GM12878 (cell line): ENCODE data around the gene CCDC34. TPM values are rescaled to one million over a fixed set of nuclear protein-coding genes. Genes with fewer than 3 reads are reported as not detected.

ENCODE experiments used
- ATAC-seq: fragments of 200-7000 bp; cut with Tn5 transposase; 3 replicates; pipeline ENCODE4 v1.9.1; 2020; ENCODE audit warnings: mild to moderate bottlenecking, moderate library complexity
- BruUV-seq: library from RNA; stranded (reverse); fragments of 400-500 nt; replicated peaks from 2 replicates; lab custom pipeline; 2021; lab: Mats Ljungman, UMichigan
- CTCF ChIA-PET: fragments of 300-600 bp; sonication (Branson Sonifier 250); formaldehyde crosslinking; extraction: SDS; loops from one replicate; lab custom pipeline; 2021; ENCODE audit warnings: inconsistent platforms; lab: Yijun Ruan, JAX
- POLR2A ChIA-PET: fragments of 350-600 bp; formaldehyde crosslinking; extraction: SDS; loops from one replicate; lab custom pipeline; 2021; ENCODE audit warnings: inconsistent platforms; lab: Charles Lee
- RAD21 ChIA-PET: fragments of 300-600 bp; sonication (Branson Sonifier 250); formaldehyde crosslinking; loops from one replicate; lab custom pipeline; 2023; ENCODE audit warnings: antibody characterized with exemption; ENCODE audit not compliant: unreplicated experiment; lab: Charles Lee
- SMC1A ChIA-PET: fragments of 300-600 bp; sonication (Branson Sonifier 250); formaldehyde crosslinking; loops from one replicate; lab custom pipeline; 2023; ENCODE audit not compliant: unreplicated experiment, uncharacterized antibody; lab: Charles Lee
- DNase-seq: peaks from one replicate; pipeline ENCODE4 v3.0.0-alpha.2; 2011; ENCODE audit warnings: low read depth, low spot score
- FAIRE-seq: peaks from 3 replicates; lab custom pipeline; 2011; peaks lifted over from hg19 to GRCh38; lab: Jason Lieb, UNC
- H2AFZ ChIP-seq: 2 replicates; pipeline ENCODE4 v1.6.0; 2011; ENCODE audit warnings: low read depth, low read length, control low read depth; ENCODE audit not compliant: control insufficient read depth
- H3K27ac ChIP-seq: 2 replicates; pipeline ENCODE4 v1.5.1; 2011; ENCODE audit warnings: control low read depth; ENCODE audit not compliant: control insufficient read depth, insufficient read depth
- H3K27me3 ChIP-seq, 2 experiments: replicated peaks in 1 of 2; 2 replicates each; pipeline versions ENCODE4 v1.6.0 to v1.6.1; 2011; ENCODE audit warnings: low read length in 1 of 2; ENCODE audit not compliant: control insufficient read depth in 2 of 2, insufficient read depth in 2 of 2
- H3K36me3 ChIP-seq, 2 experiments: 2 replicates each; pipeline ENCODE4 v1.5.1; 2011; ENCODE audit warnings: low read length in 1 of 2; ENCODE audit not compliant: control insufficient read depth in 2 of 2, insufficient read depth in 2 of 2
- H3K4me1 ChIP-seq: 2 replicates; pipeline ENCODE4 v1.6.1; 2011; ENCODE audit warnings: mild to moderate bottlenecking, low read length, moderate library complexity, mixed read lengths; ENCODE audit not compliant: control insufficient read depth, insufficient read depth
- H3K4me2 ChIP-seq: 2 replicates; pipeline ENCODE4 v1.6.0; 2011; ENCODE audit warnings: control low read depth; ENCODE audit not compliant: control insufficient read depth, insufficient read depth
- H3K4me3 ChIP-seq: fragments of 200-600 bp; sonication (generic); 2 replicates; pipeline ENCODE4 v1.5.1; 2016
- H3K79me2 ChIP-seq: 2 replicates; pipeline ENCODE4 v1.6.0; 2011; ENCODE audit warnings: low read length; ENCODE audit not compliant: control insufficient read depth, insufficient read depth
- H3K9ac ChIP-seq: 2 replicates; pipeline ENCODE4 v1.8.0; 2011; ENCODE audit warnings: low read length, control low read depth, mixed read lengths; ENCODE audit not compliant: control insufficient read depth, insufficient read depth
- H3K9me3 ChIP-seq: replicated peaks from 3 replicates; pipeline ENCODE4 v1.5.1; 2011; ENCODE audit warnings: mild to moderate bottlenecking, low read length; ENCODE audit not compliant: control insufficient read depth, insufficient read depth
- H4K20me1 ChIP-seq: 2 replicates; pipeline ENCODE4 v1.6.0; 2011; ENCODE audit not compliant: control insufficient read depth, insufficient read depth
- BACH1 ChIP-seq: fragments of 450-650 bp; IDR thresholded peaks from 2 replicates; pipeline ENCODE4 v1.6.1; 2017; ENCODE audit warnings: mild to moderate bottlenecking, borderline replicate concordance
- CBX5 ChIP-seq: sonication (generic); IDR thresholded peaks from 2 replicates; pipeline ENCODE4 v1.6.1; 2016; ENCODE audit warnings: low read depth, moderate library complexity, mild to moderate bottlenecking, inconsistent platforms
- CREB1 ChIP-seq: IDR thresholded peaks from 2 replicates; pipeline ENCODE4 v1.6.1; 2012; ENCODE audit warnings: low read depth, mild to moderate bottlenecking, inconsistent platforms
- CTCF ChIP-seq, 3 experiments: IDR thresholded peaks in 2 of 3; conservative IDR thresholded peaks in 1 of 3; 2 replicates each; pipeline ENCODE4 v1.5.1; 2011; ENCODE audit warnings: low read depth in 3 of 3, low read length in 3 of 3, mild to moderate bottlenecking in 3 of 3, control low read depth in 2 of 3, moderate library complexity in 2 of 3, inconsistent platforms in 1 of 3, mixed read lengths in 1 of 3; ENCODE audit not compliant: control insufficient read depth in 2 of 3, insufficient read depth in 1 of 3; ENCODE audit errors: extremely low read depth in 1 of 3
- GATAD2B ChIP-seq: fragments of 450-650 bp; conservative IDR thresholded peaks from 2 replicates; pipeline ENCODE4 v1.6.1; 2017; ENCODE audit warnings: low read depth, mild to moderate bottlenecking, moderate library complexity
- HDAC2 ChIP-seq: fragments of 200-600 bp; sonication (generic); IDR thresholded peaks from 2 replicates; pipeline ENCODE4 v1.6.1; 2017
- PML ChIP-seq: IDR thresholded peaks from 2 replicates; pipeline ENCODE4 v1.6.1; 2012; ENCODE audit warnings: low read length, inconsistent platforms
- RB1 ChIP-seq: fragments of 450-650 bp; formaldehyde crosslinking; IDR thresholded peaks from 2 replicates; pipeline ENCODE4 v1.6.1; 2017; ENCODE audit warnings: mild to moderate bottlenecking, borderline replicate concordance
- RFX5 ChIP-seq: IDR thresholded peaks from 2 replicates; pipeline ENCODE4 v1.6.1; 2011; ENCODE audit warnings: low read depth, low read length, improper control_type of control experiment
- STAT3 ChIP-seq: IDR thresholded peaks from 2 replicates; pipeline ENCODE4 v1.6.1; 2011; ENCODE audit warnings: low read depth, low read length, improper control_type of control experiment
- TCF7 ChIP-seq: IDR thresholded peaks from 2 replicates; pipeline ENCODE4 v1.6.1; 2014; ENCODE audit warnings: antibody characterized with exemption, borderline replicate concordance
- ZNF24 ChIP-seq: fragments of 450-650 bp; IDR thresholded peaks from 2 replicates; pipeline ENCODE4 v1.6.1; 2017; ENCODE audit warnings: antibody characterized with exemption, mild to moderate bottlenecking
- ZNF274 ChIP-seq: IDR thresholded peaks from one replicate; pipeline ENCODE4 v1.8.0; 2011; ENCODE audit not compliant: insufficient read length, insufficient read depth
- WGBS: methylation state at CpG from one replicate; pipeline ENCODE4 v1.1.6; 2016; ENCODE audit warnings: low lambda C conversion rate; ENCODE audit not compliant: insufficient replicate concordance, insufficient coverage; ENCODE audit errors: missing lambda C conversion rate; 5-methylcytosine and 5-hydroxymethylcytosine counted together
- in situ Hi-C: fragments of 300-500 bp; cut with MboI; formaldehyde crosslinking; loops from 9 replicates; pipeline ENCODE4 v1.14.3; 2018; ENCODE audit warnings: mixed read lengths
- intact Hi-C: fragments of 100-400 bp; cut with micrococcal nuclease; formaldehyde crosslinking; loops from one replicate; pipeline ENCODE4 v1.14.2; 2022; ENCODE audit not compliant: unreplicated experiment
- polyA plus RNA-seq, 11 experiments: library from polyadenylated mRNA; depleted of rRNA in 4 of 11; unstranded in 6 of 11; stranded (reverse) in 5 of 11; fragments of >200 nt; fragmentation: Nextera tagmentation in 4 of 11; fragmentation: Illumina TruSeq in 1 of 11; extraction: Ambion mirVana in 4 of 11; extraction: Trizol in 1 of 11; gene quantifications; 1 replicate in 1 of 11; 2 replicates in 10 of 11; pipeline versions ENCODE4 v1.2.1 to v1.2.3, GENCODE V29; 2011 to 2016; ENCODE audit warnings: inconsistent platforms in 2 of 11, missing spikeins in 2 of 11, low read depth in 1 of 11
- total RNA-seq, 4 experiments: library from RNA; depleted of rRNA in 3 of 4; stranded (reverse); fragments of >200 nt in 3 of 4; fragmentation: Illumina TruSeq in 1 of 4; extraction: Trizol in 1 of 4; gene quantifications; 2 replicates each; pipeline versions ENCODE4 v1.2.1 to v1.2.3, GENCODE V29; 2013 to 2021

CCDC34 gene
- total and polyA plus RNA-seq, 10 of the 15 experiments (the other 5 are each of a cell fraction or from before 2014, with no cell fraction given), result 6.2 to 39.1 (median 14.6) TPM

DNA sequence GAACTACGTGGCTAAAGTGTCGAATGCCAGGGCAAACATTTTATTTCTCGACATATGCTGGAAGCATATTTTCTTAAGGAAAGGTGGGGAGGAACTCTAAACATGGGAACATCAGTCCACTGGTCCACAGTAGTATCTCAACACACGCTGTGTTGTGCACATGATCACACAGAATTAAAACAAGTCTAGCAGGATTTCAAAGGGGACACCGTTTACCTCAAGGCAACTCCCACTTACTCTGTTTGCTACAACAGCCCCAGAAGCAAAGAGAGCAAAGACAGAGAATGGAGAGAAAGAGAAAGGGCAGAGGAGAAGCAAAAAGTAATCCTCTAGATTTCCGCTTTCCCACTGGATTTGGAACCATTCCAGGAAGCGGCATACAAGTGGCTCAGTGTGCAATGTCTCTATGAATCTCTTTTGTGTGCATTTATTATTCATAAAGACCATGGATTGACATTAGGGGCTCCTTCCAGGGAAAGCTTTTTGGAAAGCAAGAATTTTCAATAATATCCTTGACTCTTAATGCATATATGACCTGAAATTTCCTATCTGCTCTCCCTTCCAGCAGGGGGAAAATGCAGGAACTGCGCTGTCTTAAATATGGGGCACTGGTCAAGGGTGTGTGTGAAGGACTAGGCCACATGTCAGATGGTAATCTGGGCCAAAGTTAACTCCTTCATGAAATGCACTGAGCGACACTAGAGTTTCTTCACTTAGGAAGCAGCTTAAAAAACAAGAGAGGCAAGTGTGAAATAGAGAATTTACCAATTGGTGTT lies 34.8 kb upstream of the CCDC34 start:
- 54% methylated on average over 9 of the region's 9 CpGs for WGBS
- Histone ChIP-seq H4K20me1 (no peaks in the 10 kb centered on the region), H3K4me2 (no peak overlapping the region), H3K79me2 (no peaks in the 10 kb centered on the region), H3K9me3 (no peaks in the 10 kb centered on the region), H3K36me3 (no peaks in the 10 kb centered on the region), H3K9ac (no peak overlapping the region), H3K4me1 (no peaks in the 10 kb centered on the region), H3K27ac (no peak overlapping the region), H3K27me3 (no peaks in the 10 kb centered on the region), H2AFZ (no peak overlapping the region), H3K4me3 (no peak overlapping the region)
- no TSS peak for BruUV-seq
- ATAC-seq (no peak), DNase-seq (no peak), FAIRE-seq (no peak)
- in situ Hi-C loops, result no loop called here
- CTCF ChIA-PET, result interaction anchor here (0.7 to 1.0 kb wide), 2 partner anchors 88 to 714 kb away, joined by 3 to 4 read pairs; no protein-coding TSS in a partner anchor
- SMC1A ChIA-PET, result no interaction called here
- intact Hi-C loops, result no loop called here
- TF ChIP-seq ZNF24 (no peak), PML (no peak), ZNF274 (no peak)
- RAD21 ChIA-PET, result no interaction called here
- POLR2A ChIA-PET, result no interaction called here

- ChIA-PET RAD21 (interaction anchor here (1.2 kb wide), 1 partner anchor 89 kb away, joined by 3 read pairs; no protein-coding TSS in a partner anchor), SMC1A (interaction anchor here (1.6 to 1.7 kb wide), 2 partner anchors 12 to 17 kb away, joined by 3 to 4 read pairs; no protein-coding TSS in a partner anchor), CTCF (interaction anchor here (1.4 kb wide), 1 partner anchor 14 kb away, joined by 4 read pairs; no protein-coding TSS in a partner anchor), POLR2A (no interaction called here)
- Histone ChIP-seq H2AFZ (no peak overlapping the region), H3K4me1 (no peaks in the 10 kb centered on the region), H3K27ac (no peak overlapping the region), H3K4me2 (no peak overlapping the region), H3K27me3 (no peaks in the 10 kb centered on the region), H3K79me2 (no peaks in the 10 kb centered on the region), H3K36me3 (no peaks in the 10 kb centered on the region), H4K20me1 (no peaks in the 10 kb centered on the region), H3K9me3 (no peaks in the 10 kb centered on the region), H3K9ac (no peak overlapping the region), H3K4me3 (no peak overlapping the region)
- intact Hi-C loops, result no loop called here
- no TSS peak for BruUV-seq
- WGBS, result 60% methylated on average over 3 of the region's 3 CpGs
- no peak for DNase-seq
- ATAC-seq, result no peak
- in situ Hi-C loops, result no loop called here
- FAIRE-seq, result no peak
- TF ChIP-seq RFX5 (no peak), BACH1 (no peak), HDAC2 (no peak), STAT3 (no peak), GATAD2B (no peak), RB1 (no peak), TCF7 (no peak), CREB1 (no peak), CTCF (IDR thresholded peaks at IDR 0.05 in 2 of 3, conservative IDR thresholded peaks at IDR 0.05 in 1 of 3; ENCODE audit: control insufficient read depth in 2 of 3, extremely low read depth in 1 of 3, insufficient read depth in 1 of 3, low read depth in 3 of 3, low read length in 3 of 3) (no peak), CBX5 (no peak)
These were observed 33.3 kb upstream of the CCDC34 start for GRCh38 chr11:27396259-27396839.
